Ovary (tissue), 3 donors: ENCODE results near the gene WASF2.

Source experiments
- EP300 ChIP-seq: sonication (generic); formaldehyde crosslinking; IDR thresholded peaks from one replicate; pipeline ENCODE4 v1.6.1; 2017; ENCODE audit warnings: antibody characterized with exemption
- POLR2A ChIP-seq: fragments of 450-650 bp; IDR thresholded peaks from one replicate; pipeline ENCODE4 v1.6.1; 2017; ENCODE audit warnings: antibody characterized with exemption, mild to moderate bottlenecking, moderate library complexity
- TF ChIP-seq, protein P1 (sequence below), 3 donors: fragments of 450-650 bp in 2 of 3; fragments of 200-600 bp in 1 of 3; IDR thresholded peaks; one replicate each; pipeline versions ENCODE4 v1.5.1 to v1.8.0; 2016 to 2022; ENCODE audit warnings: antibody characterized with exemption in 3 of 3, mild to moderate bottlenecking in 1 of 3
- donor health status: DM: no; HTN: no; CAD: no.

DNA sequence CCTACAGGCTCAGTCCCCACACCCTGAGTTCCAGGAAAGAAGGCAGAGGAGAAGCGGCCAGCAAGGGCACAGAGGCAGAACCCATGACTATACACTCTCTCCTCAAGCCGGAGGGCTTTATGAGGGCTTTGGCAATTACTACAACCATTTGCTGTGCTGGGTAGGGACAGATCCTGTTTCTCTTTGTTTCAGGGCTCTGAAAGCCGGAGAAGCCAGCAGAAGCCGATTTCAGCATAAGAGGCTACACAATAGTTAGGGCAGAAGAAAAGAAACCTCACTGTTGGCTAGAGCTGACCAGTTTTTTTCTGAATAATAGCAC lies 83.6 kb downstream of the WASF2 start:
- TF ChIP-seq, protein P1, sequence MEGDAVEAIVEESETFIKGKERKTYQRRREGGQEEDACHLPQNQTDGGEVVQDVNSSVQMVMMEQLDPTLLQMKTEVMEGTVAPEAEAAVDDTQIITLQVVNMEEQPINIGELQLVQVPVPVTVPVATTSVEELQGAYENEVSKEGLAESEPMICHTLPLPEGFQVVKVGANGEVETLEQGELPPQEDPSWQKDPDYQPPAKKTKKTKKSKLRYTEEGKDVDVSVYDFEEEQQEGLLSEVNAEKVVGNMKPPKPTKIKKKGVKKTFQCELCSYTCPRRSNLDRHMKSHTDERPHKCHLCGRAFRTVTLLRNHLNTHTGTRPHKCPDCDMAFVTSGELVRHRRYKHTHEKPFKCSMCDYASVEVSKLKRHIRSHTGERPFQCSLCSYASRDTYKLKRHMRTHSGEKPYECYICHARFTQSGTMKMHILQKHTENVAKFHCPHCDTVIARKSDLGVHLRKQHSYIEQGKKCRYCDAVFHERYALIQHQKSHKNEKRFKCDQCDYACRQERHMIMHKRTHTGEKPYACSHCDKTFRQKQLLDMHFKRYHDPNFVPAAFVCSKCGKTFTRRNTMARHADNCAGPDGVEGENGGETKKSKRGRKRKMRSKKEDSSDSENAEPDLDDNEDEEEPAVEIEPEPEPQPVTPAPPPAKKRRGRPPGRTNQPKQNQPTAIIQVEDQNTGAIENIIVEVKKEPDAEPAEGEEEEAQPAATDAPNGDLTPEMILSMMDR (IDR thresholded peaks at IDR 0.05): no peak
- TF ChIP-seq EP300 (no peak), POLR2A (no peak)
